ENCODE results near the gene PIK3CB. TPM values are rescaled to one million over a fixed set of nuclear protein-coding genes. Genes with fewer than 3 reads are reported as not detected.
A peak's percentile ranks its signal among the peaks of the same experiment; 100 is the strongest.
"Not testable (repeated sequence)": the region's sequence is repeated elsewhere in the genome, so short reads cannot be mapped to it uniquely, and the experiment has no call there.

The PIK3CB gene
- total and polyA plus RNA-seq, 8 donors: 12.1 to 39.6 (median 15.0) TPM

GRCh38 chr3:138842483-138843188 lies 7.9 kb upstream of the PIK3CB start:
- H3K27ac ChIP-seq: no peak overlapping the region
- peak; percentile 41 for ATAC-seq
- peaks cover 0 to 29% of the 10 kb centered on the region in 2 donors for H3K4me1 ChIP-seq
- DNase-seq: no peak
- intact Hi-C loops (cut with DNase I): no loop called here
- no peaks in the 10 kb centered on the region for H3K27me3 ChIP-seq
- H3K4me3 ChIP-seq: no peak overlapping the region
- H3K36me3 ChIP-seq: no peaks in the 10 kb centered on the region
- no peak for TF ChIP-seq CTCF (IDR thresholded peaks at IDR 0.05)
- no peaks in the 10 kb centered on the region for H3K9me3 ChIP-seq

GRCh38 chr3:138838385-138838784 lies 3.7 kb upstream of the PIK3CB start:
- H3K4me3 ChIP-seq; DNase-seq; H3K9me3 ChIP-seq; H3K27ac ChIP-seq; ATAC-seq; H3K27me3 ChIP-seq; intact Hi-C loops (cut with DNase I); H3K36me3 ChIP-seq: not testable (repeated sequence)
- H3K4me1 ChIP-seq: peaks cover 4 to 21% of the 10 kb centered on the region in 2 donors

GRCh38 chr3:138835846-138836245 lies 1.1 kb upstream of the PIK3CB start:
- peak overlapping the region in 1 of 2 donors; percentile 96 for H3K27ac ChIP-seq
- H3K27me3 ChIP-seq; H3K4me3 ChIP-seq; H3K36me3 ChIP-seq; H3K9me3 ChIP-seq; DNase-seq; intact Hi-C loops (cut with DNase I); ATAC-seq: not testable (repeated sequence)
- H3K4me1 ChIP-seq: peaks cover 7 to 30% of the 10 kb centered on the region in 2 donors

- TF ChIP-seq CTCF (IDR thresholded peaks at IDR 0.05): no peak
- intact Hi-C loops (cut with DNase I): no loop called here
Measured at GRCh38 chr3:138835397-138835757, 649 bp upstream of the PIK3CB start.

GRCh38 chr3:138833899-138834595 lies 681 bp downstream of the PIK3CB start:
- DNase-seq (peak in 3 of 4 donors; percentile 17 to 60 (median 29)), ATAC-seq (peak; percentile 39)
- Histone ChIP-seq H3K27me3 (no peaks in the 10 kb centered on the region), H3K9me3 (no peaks in the 10 kb centered on the region), H3K4me1 (peaks cover 7 to 30% of the 10 kb centered on the region in 2 donors), H3K36me3 (no peaks in the 10 kb centered on the region), H3K27ac (peak overlapping the region; percentile 86 to 96), H3K4me3 (peak overlapping the region; percentile 86 to 93)
- intact Hi-C loops (cut with DNase I): no loop called here
- peak in 1 of 2 donors; percentile 21 for TF ChIP-seq CTCF (IDR thresholded peaks at IDR 0.05)

More at GRCh38 chr3:138835397-138835757, 649 bp upstream of the PIK3CB start:
- no peaks in the 10 kb centered on the region for H3K36me3 ChIP-seq
- peaks cover 7 to 30% of the 10 kb centered on the region in 2 donors for H3K4me1 ChIP-seq
- peak overlapping the region; percentile 86 to 96 for H3K27ac ChIP-seq
- H3K27me3 ChIP-seq: no peaks in the 10 kb centered on the region
- ATAC-seq (no peak), DNase-seq (no peak)
- no peaks in the 10 kb centered on the region for H3K9me3 ChIP-seq
- peak overlapping the region; percentile 86 to 93 for H3K4me3 ChIP-seq

GRCh38 chr3:138832473-138833057 lies 2.2 kb downstream of the PIK3CB start:
- H3K27ac ChIP-seq: peak overlapping the region in 1 of 2 donors; percentile 96
- DNase-seq; H3K27me3 ChIP-seq; H3K9me3 ChIP-seq; ATAC-seq; intact Hi-C loops (cut with DNase I); H3K36me3 ChIP-seq: not testable (repeated sequence)
- peak overlapping the region in 1 of 2 donors; percentile 93 for H3K4me3 ChIP-seq
- H3K4me1 ChIP-seq: peaks cover 7 to 30% of the 10 kb centered on the region in 2 donors
